Esophagus (tissue), 2 donors: ENCODE results near the gene RPS6KL1. TPM values are rescaled to one million over a fixed set of nuclear protein-coding genes. Genes with fewer than 3 reads are reported as not detected.

Experiments used
- H3K27ac ChIP-seq, 2 donors: one replicate each; pipeline ENCODE4 v1.5.1; 2013; ENCODE audit warnings: low read depth in 2 of 2, mild to moderate bottlenecking in 2 of 2, inconsistent platforms in 1 of 2, low read length in 1 of 2, moderate library complexity in 1 of 2
- H3K27me3 ChIP-seq, 2 donors: one replicate each; pipeline ENCODE4 v1.6.1; 2013; ENCODE audit warnings: low read length in 2 of 2, control low read depth in 1 of 2, mild to moderate bottlenecking in 1 of 2; ENCODE audit not compliant: insufficient read depth in 2 of 2, control insufficient read depth in 1 of 2
- H3K36me3 ChIP-seq, 2 donors: one replicate each; pipeline ENCODE4 v1.6.1; 2013; ENCODE audit warnings: low read length in 1 of 2; ENCODE audit not compliant: control insufficient read depth in 2 of 2, insufficient read depth in 2 of 2
- H3K4me1 ChIP-seq, 2 donors: one replicate each; pipeline ENCODE4 v1.6.1; 2013; ENCODE audit warnings: low read length in 1 of 2; ENCODE audit not compliant: control insufficient read depth in 2 of 2, insufficient read depth in 2 of 2
- H3K4me3 ChIP-seq, 2 donors: one replicate each; pipeline ENCODE4 v1.5.1; 2013; ENCODE audit warnings: low read length in 2 of 2, mild to moderate bottlenecking in 2 of 2, low read depth in 1 of 2, moderate library complexity in 1 of 2
- H3K9me3 ChIP-seq, 2 donors: one replicate each; pipeline ENCODE4 v1.6.1; 2013; ENCODE audit warnings: mild to moderate bottlenecking in 2 of 2, low read depth in 1 of 2, low read length in 1 of 2, moderate library complexity in 1 of 2; ENCODE audit not compliant: control insufficient read depth in 2 of 2, insufficient read depth in 1 of 2
- WGBS, 2 donors: extraction: QIAGEN DNeasy Blood & Tissue Kit; methylation state at CpG; one replicate each; pipeline ENCODE4 v1.1.7; 2013; 5-methylcytosine and 5-hydroxymethylcytosine counted together
- polyA plus RNA-seq, 2 donors: library from polyadenylated mRNA; stranded (reverse); fragments of 200-250 nt; gene quantifications; one replicate each; pipeline ENCODE4 v1.2.3, GENCODE V29; 2013
- donor health status: healthy with polysubstance abuse.
- donor health status: Bipolar disorder and iron deficiency.

RPS6KL1 gene
- polyA plus RNA-seq, 2 donors = 2.8 to 3.0 TPM

DNA sequence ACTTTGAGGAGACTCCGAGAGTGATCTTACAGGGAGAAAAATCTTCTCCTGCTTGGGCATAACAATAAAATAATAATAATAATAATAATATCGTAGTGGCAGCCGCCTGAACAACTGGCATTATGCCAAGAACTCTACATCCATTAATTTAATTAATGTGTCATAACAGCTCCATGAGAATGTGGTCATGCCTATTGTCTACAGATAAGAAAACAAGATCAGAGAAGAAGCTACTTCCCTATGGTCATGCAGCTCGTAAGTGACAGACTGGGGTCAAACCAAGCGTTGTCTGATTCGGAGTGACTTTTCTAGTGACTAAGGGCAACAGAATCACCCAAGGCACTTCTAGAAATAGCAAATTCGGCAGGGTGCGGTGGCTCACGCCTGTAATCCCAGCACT lies 58.9 kb downstream of the RPS6KL1 start:
- Histone ChIP-seq H3K4me3 (no peak overlapping the region), H3K36me3 (no peaks in the 10 kb centered on the region)
- 82 to 84% methylated on average over 9 of the region's 9 CpGs for WGBS, 2 donors

DNA sequence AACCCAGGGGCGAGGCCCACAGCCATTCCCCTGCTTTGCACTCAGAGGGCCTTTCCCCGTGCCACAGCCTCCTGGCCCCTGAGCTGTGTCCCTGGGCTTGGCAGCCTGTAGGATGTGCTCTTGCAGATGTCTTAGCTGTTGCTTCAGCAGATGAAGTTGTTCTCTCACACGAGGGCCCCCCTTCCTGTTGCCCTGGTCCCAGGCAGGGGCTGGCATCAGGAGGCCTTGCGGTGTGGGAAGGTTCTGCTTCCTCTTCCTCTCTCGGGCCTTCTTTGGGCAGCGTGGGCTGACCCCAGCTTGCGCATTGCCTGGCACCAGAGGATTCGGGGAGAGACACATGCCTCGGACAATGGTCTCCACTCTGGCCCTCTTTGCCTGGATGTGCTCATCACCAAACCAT lies 59.8 kb downstream of the RPS6KL1 start:
- Histone ChIP-seq H3K9me3 (no peaks in the 10 kb centered on the region), H3K4me3 (no peak overlapping the region), H3K27me3 (no peaks in the 10 kb centered on the region), H3K4me1 (no peaks in the 10 kb centered on the region), H3K36me3 (no peaks in the 10 kb centered on the region), H3K27ac (no peak overlapping the region)
- 78 to 83% methylated on average over 9 of the region's 9 CpGs for WGBS, 2 donors

More for the DNA sequence above, 58.9 kb downstream of the RPS6KL1 start:
- no peaks in the 10 kb centered on the region for H3K4me1 ChIP-seq
- no peaks in the 10 kb centered on the region for H3K9me3 ChIP-seq
- H3K27ac ChIP-seq = no peak overlapping the region
- no peaks in the 10 kb centered on the region for H3K27me3 ChIP-seq

GRCh38 chr14:74861734-74862090 lies 61.3 kb downstream of the RPS6KL1 start:
- Histone ChIP-seq H3K9me3 (no peaks in the 10 kb centered on the region), H3K27me3 (no peaks in the 10 kb centered on the region), H3K4me3 (no peak overlapping the region), H3K4me1 (no peaks in the 10 kb centered on the region), H3K36me3 (no peaks in the 10 kb centered on the region), H3K27ac (no peak overlapping the region)
- 72 to 78% methylated on average over 3 of the region's 3 CpGs for WGBS, 2 donors

DNA sequence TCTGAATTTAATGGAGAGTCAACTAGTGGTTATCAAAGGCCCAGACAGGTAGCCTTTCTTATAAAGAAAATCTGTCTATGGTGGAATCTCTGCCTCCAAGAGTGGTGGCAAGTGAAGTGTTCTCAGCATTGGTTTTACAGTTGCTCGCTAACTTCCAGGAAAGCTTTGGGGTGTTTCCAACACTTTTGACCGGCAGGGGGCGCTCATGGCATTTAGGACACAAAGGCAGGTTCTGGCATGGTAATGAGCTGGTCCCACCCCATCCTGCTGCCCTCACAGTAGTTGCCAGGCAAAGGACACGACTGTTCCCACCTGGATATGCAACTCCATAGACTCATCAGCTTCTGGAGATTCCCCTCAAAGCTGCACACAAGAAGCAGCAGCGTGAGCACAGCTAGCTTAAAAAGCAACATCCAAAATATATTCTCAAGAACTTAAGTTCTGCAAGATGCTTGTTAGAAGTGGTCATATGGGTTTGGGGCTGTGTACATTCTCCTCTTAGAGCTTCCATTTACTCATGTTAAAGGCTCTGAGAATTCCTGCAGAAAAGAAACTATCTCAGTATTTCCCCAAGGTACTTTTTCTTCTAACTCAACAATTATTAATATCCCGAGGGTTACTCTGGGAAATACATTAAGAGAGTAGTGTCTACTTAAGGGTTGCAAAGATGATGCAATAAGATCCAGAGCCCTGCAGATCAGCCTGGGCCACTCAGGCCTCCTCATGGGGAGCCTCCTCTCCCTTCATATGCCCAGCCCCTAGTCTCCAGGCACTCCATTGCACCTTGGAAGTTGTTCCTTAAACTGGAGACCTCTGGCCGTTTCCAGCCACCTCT lies 61.9 kb downstream of the RPS6KL1 start:
- Histone ChIP-seq H3K9me3 (no peaks in the 10 kb centered on the region), H3K27me3 (no peaks in the 10 kb centered on the region), H3K36me3 (no peaks in the 10 kb centered on the region), H3K27ac (no peak overlapping the region), H3K4me3 (no peak overlapping the region), H3K4me1 (no peaks in the 10 kb centered on the region)
- 28 to 31% methylated on average over 7 of the region's 7 CpGs for WGBS, 2 donors

DNA sequence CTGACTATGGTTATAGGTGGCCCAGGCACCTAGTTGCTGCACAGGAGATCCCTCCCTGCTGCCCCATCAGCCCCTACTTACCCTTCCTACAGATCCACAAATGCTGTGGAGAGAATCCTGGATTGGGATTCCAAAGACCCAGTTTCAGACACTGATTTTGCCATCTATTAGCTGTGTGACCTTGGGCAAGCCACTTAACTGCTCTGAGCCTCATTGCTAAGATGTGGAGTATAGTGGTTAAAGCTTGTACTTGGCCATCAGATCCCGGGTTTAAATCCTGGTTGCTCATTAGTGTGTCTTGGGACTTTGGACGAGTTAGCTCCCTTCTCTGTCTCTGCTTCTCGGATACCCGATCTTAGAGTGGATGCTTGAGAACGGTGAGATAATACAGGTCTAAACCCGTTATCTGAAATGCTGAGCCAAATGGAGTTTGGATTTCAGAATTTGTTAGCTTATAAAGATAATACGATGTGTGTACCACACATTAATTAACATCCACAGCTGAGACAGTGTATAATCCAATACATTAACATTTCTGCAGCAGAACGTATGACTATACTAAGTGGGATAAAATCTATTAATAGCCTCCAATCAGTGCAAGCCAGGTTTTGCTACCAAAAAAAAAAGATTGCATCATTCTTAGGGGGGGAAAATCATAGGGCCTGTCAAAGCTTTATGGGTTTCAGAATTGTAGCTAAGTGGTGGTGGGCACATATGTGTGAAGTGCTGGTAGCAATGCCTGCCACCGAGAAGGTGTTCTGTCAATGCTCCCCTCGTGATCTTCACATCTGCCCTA lies 63.1 kb downstream of the RPS6KL1 start:
- no peak overlapping the region for H3K27ac ChIP-seq
- peaks cover 0 to 2% of the 10 kb centered on the region in 2 donors for H3K4me1 ChIP-seq
- no peaks in the 10 kb centered on the region for H3K36me3 ChIP-seq
- H3K9me3 ChIP-seq = no peaks in the 10 kb centered on the region
- H3K27me3 ChIP-seq = no peaks in the 10 kb centered on the region
- WGBS, 2 donors = 48 to 50% methylated on average over 10 of the region's 10 CpGs
- H3K4me3 ChIP-seq = no peak overlapping the region

DNA sequence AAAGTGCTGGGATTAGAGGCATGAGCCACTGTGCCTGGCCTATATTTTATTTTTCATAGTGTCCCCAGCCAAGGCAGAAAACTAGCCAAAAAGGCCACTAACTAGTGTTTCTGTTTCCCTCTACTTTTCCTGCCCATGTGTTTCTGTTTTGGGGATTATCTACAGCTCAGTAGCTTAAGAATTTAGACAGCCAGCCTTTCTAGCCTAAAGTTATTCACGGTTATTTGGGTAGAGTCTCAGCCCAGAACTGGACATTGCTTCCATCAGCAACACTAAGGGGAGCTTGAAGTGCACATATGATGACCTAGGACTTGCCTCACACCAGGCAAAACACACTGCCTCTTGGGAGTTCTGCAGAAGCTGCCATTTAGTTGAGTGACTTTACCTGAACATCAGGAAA lies 65.0 kb downstream of the RPS6KL1 start:
- Histone ChIP-seq H3K4me3 (no peak overlapping the region), H3K4me1 (peaks cover 0 to 2% of the 10 kb centered on the region in 2 donors), H3K9me3 (no peaks in the 10 kb centered on the region), H3K27ac (no peak overlapping the region), H3K27me3 (no peaks in the 10 kb centered on the region), H3K36me3 (no peaks in the 10 kb centered on the region)
- WGBS, 2 donors = 66 to 74% methylated on average over 1 of the region's 1 CpG

GRCh38 chr14:74856366-74856765 lies 66.7 kb downstream of the RPS6KL1 start:
- no peak overlapping the region for H3K27ac ChIP-seq
- no peaks in the 10 kb centered on the region for H3K36me3 ChIP-seq
- WGBS, 2 donors = 79 to 90% methylated on average over 1 of the region's 1 CpG
- peaks cover 0 to 2% of the 10 kb centered on the region in 2 donors for H3K4me1 ChIP-seq
- H3K4me3 ChIP-seq = no peak overlapping the region
- H3K27me3 ChIP-seq = no peaks in the 10 kb centered on the region
- no peaks in the 10 kb centered on the region for H3K9me3 ChIP-seq

DNA sequence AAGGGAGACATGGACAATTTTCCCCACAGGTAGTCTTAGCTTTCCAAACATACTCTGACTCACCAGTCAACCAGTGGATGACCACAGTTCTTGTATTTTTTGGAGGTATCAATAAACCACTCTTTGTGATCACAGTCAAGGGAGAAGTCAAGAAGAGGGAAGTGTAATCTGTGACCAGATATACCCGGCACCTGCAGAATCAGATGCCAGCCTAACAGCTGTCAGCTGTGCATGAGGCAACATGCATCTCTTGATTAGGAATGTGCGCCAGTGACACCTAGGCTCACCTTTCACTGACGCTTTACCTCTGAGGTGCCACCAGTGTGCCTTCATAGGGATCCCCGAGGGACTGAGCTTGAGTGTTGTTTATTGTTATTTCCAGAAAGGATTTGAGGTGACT lies 67.1 kb downstream of the RPS6KL1 start:
- Histone ChIP-seq H3K27me3 (no peaks in the 10 kb centered on the region), H3K4me1 (peaks cover 0 to 2% of the 10 kb centered on the region in 2 donors), H3K9me3 (no peaks in the 10 kb centered on the region), H3K27ac (no peak overlapping the region), H3K36me3 (no peaks in the 10 kb centered on the region), H3K4me3 (no peak overlapping the region)
- WGBS, 2 donors = 63 to 75% methylated on average over 4 of the region's 4 CpGs

GRCh38 chr14:74855021-74855420 lies 68.0 kb downstream of the RPS6KL1 start:
- Histone ChIP-seq H3K4me3 (no peak overlapping the region), H3K4me1 (peaks cover 0 to 2% of the 10 kb centered on the region in 2 donors), H3K36me3 (no peaks in the 10 kb centered on the region), H3K27me3 (no peaks in the 10 kb centered on the region), H3K9me3 (no peaks in the 10 kb centered on the region), H3K27ac (no peak overlapping the region)
- 64 to 73% methylated on average over 7 of the region's 7 CpGs for WGBS, 2 donors
